LNCAP (cell line): ENCODE measurements around the gene SUGP1.

Experiments used
- CTCF ChIP-seq: fragments of 450-650 bp; IDR thresholded peaks from 2 replicates; pipeline ENCODE4 v1.5.1; 2017; ENCODE audit warnings: mild to moderate bottlenecking

The SUGP1 gene

GRCh38 chr19:19355606-19356139, 35.4 kb upstream of the SUGP1 start:
- no peak for TF ChIP-seq CTCF

- no peak for TF ChIP-seq CTCF
These were observed 34.6 kb upstream of the SUGP1 start for GRCh38 chr19:19354932-19355331.

DNA sequence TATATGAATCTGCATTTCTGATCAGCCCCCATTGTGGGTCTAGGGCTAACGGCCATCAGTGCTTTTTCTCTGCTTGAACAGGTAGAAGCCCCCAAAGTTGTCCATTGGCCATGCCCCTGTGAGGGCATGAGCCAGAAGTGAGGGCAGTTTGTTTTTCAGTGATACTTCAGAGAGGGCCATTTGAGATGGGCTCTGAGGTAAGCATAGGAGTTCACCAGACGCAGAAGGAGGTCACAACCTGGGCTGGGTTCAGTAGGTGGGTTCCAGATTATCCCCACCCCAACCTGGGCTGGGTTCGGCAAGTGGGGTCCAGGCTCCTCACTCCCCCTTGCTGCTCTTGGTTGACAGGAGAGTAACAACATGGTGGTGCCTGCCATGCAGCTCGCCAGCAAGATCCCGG, 33.7 kb upstream of the SUGP1 start:
- TF ChIP-seq CTCF: no peak

DNA sequence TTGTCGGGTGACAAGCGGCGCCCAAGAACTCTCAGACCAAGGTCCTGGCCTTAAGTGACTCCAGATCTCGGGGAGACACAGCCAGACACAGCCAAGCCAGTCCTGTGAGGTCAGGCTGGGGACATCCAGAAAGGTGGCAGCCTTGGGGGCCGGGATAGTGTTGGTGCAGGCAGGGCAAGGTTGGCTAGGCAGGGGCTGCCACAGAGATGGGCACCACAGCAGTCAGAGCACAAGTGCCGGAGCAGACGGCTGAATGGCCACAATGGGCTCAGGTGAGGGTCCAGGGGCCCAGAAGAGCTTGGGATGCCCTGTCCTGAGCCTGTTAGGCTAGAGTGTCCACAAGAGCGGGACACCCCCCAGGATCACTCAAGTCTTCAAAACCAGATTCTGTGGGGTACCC, 32.5 kb upstream of the SUGP1 start:
- TF ChIP-seq CTCF: no peak

GRCh38 chr19:19349365-19349764, 29.1 kb upstream of the SUGP1 start:
- no peak for TF ChIP-seq CTCF

- TF ChIP-seq CTCF: no peak
These were observed 28.0 kb upstream of the SUGP1 start for GRCh38 chr19:19348266-19348665.

DNA sequence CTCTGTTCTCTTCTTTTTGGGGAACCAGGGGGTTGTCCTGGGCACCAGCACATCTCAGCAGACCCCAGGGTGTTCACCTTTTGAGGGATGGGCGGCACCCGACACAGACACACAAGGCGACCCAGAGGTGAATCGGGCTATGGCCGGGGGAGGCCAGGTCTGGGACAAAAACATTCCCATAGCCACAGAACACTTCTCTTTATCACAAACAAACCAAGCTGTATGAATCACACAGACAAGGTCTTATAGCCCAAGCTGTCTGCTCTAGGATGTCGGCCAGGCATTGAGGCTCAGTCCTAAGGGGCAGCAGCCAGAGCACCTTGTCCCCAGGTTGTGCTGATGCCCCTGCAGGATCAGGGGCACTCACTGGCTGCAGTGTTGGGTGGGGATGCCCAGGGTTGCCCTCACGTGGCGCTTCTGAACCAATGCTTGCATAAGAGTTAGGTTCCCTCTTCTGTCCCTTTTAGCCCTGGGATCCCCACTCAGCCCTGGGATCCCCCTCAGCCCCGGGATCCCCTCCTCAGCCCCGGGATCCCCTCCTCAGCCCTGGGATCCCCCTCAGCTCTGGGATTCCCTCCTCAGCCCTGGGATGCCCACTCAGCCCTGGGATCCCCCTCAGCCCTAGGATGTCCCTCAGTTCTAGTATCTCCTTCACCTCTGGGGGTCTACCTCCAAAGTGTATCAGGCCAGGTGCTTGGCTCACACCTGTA, 27.2 kb upstream of the SUGP1 start:
- no peak for TF ChIP-seq CTCF

GRCh38 chr19:19345970-19346369, 25.7 kb upstream of the SUGP1 start:
- no peak for TF ChIP-seq CTCF
